M059J (cell line): Measurements from ENCODE around the gene TMEM87A. TPM values are rescaled to one million over a fixed set of nuclear protein-coding genes. Genes with fewer than 3 reads are reported as not detected.
"Not testable (repeated sequence)": the region's sequence is repeated elsewhere in the genome, so short reads cannot be mapped to it uniquely, and the experiment has no call there.

Experiments
- DNase-seq: peaks from one replicate; pipeline ENCODE4 v3.0.0-alpha.2; 2012; ENCODE audit warnings: low read depth
- total RNA-seq: library from RNA; depleted of rRNA; stranded (reverse); fragments of >200 nt; shearing (Covaris generic); gene quantifications from 2 replicates; pipeline ENCODE4 v1.2.3, GENCODE V29; 2014

TMEM87A gene
- total RNA-seq, 1 experiment from 2014 or later: 75.6 TPM

DNA sequence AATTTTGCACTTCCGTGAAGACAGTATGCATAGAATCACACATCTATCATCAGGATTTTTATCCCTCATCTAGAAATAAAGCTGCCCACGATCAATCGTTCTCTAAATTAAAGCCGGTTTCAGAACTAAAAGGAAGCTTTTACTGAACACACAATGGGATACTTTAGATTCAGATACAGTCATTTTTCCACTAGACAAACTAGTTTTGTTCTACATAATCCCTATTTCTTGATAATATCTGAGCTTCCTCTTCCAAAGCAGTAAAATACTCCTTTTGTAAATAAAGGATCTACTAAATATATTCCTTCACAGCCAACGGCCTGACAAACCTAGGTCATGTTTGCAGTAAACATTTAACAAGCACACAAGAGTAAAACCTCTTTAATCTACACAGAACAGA lies 2.2 kb downstream of the TMEM87A start:
- no peak for DNase-seq

DNA sequence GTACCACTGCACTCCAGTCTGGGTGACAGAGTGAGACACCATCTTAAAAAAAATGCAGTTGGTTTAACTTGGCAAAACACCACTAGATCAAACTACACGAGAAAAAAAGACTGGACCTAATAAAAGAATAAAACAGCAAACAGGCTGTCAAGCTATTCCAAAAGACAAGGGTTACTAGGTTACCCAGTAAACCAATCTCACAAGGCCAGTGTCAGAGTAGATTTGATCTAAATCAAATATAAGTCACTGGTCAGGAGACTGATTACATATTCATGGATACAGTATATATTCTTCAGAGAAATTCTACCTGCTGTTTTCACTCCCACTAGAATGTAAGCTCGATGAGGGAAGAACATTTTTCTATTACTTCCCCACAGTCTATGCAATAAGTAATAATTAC lies 2.7 kb downstream of the TMEM87A start:
- DNase-seq: peak; percentile 2

DNA sequence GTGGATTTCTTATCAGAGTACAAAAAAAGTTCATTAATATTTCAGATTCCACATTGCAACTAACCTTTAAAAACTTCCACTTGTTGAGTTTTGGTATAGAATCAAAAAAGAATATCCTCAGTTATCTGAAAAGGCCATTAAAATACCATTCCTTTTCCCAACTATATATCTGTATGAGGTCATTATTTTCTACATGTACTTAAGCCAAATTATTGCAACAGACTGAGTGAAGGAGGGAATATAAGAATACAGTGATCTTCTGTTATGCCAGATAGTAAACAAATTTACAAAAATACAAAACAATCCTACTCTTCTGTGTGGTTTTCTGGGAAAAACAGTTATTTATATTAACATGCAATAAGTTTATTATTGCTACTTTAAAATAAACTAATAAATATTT lies 5.9 kb downstream of the TMEM87A start:
- DNase-seq: no peak

DNA sequence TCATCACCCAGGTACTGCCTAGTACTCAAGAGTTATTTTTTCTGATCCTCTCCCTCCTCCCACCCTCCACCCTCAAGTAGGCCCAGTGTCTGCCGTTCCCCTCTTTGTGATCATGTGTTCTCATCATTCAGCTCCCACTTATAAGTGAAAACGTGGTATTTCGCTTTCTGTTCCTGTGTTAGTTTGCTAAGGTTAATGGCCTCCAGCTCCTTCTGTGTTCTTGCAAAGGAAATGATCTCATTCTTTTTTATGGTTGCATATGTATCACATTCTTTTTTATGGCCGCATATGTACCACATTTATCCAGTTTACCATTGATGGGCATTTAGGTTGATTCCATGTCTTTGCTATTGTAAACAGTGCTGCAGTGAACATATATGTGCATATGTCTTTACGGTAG lies 8.4 kb downstream of the TMEM87A start:
- DNase-seq: no peak

DNA sequence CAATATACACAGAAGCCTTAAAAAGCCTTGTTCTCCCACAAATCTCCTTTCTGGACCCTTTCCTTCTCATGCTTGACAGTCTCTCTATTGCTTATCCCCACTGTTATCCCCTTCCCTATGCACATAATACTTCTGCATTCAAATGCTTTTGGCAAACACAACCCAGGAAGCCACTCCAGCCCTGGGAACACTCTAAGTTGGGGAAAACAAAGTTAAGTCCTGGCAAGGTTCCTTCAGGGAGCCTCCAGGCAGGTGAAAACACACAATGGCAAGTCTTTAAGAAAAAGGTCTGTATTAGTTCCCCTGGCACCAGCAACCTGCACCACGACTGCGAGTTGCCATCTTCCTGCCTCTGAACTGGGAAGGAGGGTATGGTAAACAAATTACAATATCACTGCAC lies 19.9 kb downstream of the TMEM87A start:
- DNase-seq: no peak

DNA sequence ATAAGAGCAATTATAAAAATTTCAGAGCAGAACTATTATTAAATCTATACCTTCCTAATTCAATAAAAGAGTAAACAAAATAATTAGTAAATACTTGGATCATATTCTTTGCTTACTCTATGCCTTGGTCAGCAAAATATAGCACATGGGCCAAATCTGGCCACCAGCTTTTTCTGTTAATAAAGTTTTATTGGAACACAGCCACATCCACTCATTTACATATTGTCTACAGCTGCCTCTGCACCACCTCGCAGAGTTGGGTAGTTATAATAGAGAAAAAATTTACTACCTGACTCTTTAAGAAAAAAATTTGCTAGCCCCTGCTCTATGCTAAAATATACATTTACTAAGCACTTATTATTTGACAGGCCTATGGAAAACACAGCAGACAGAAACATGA lies 32.4 kb downstream of the TMEM87A start:
- DNase-seq: no peak

DNA sequence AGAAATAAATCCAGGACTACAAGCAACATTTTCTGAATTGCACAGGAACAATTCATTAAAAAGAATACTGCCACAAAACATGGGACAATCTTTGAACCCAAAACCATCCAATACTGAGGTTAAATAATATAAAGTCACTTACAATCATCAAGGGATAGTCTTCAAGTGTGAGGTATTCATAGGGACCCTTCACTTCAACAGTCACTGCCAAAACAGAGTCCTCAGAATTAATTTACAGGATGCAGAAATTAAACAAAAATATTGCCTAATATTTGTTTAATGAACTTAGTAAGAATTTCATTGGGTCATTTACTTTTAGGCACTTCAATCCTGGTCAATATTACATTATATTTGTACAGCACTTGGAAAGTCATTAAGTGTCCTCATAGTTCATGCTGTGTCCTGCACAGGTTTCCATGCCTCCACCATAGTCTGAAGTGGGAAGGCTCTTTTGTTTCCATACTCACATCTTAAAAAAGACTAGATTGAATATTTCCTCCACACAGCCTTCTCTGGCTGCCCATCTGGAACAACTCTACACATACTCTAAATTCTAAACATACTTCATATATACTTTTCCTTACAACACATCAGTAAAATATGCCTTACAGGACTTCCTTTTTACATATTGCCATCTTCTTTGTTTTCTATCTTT lies 33.6 kb downstream of the TMEM87A start:
- DNase-seq: no peak

DNA sequence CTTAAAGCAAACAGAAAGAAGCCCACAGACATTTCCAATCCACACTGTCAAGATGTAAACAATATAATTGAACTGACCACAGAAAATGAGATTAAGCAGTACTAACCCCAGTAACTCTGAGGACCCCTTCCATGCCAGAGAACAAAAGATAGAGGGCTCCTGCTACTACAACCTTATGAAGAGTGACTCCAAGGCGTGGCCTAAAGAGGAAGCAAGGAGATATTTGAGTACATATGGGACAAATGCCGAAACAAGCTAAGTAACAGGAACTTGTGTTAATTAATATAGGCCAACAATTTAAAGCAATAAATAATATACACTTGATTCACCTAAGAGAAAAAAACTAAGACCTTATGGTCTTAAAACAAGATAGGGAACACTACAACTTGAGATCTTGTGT lies 40.1 kb downstream of the TMEM87A start:
- no peak for DNase-seq

DNA sequence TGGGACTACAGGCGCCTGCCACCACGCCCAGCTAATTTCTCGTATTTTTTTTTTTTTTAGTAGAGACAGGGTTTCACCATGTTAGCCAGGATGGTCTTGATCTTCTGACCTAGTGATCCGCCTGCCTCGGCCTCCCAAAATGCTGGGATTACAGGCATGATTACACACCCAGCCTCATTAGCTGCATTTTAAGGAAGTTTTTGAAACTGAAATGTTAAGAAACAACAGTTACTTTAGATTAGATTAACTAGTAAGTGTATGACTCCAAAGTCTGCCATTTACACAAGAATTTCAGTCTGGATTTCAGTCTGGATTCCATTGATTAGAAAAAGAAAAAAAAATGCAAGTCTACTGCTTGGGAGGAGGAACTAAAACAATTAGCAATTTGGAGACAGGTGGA lies 40.6 kb downstream of the TMEM87A start:
- DNase-seq: no peak

DNA sequence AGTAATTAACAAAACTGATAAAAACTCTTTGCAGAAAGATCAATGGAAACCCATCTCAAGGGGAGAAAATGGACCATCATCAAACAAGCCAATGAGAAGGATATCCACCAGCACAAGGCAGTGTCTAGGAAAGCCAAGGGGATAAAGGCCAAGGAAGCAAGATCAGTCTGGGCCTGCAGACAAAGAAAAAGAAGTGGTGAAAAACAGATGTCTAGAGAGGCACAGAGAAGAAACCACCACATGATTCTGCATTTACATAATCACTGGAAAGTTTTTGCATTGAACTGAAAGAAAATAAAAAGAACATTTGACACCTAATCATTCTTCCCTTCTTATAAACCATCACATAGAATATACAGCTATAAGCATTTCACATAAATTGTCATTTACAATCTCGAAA lies 42.1 kb downstream of the TMEM87A start:
- no peak for DNase-seq

DNA sequence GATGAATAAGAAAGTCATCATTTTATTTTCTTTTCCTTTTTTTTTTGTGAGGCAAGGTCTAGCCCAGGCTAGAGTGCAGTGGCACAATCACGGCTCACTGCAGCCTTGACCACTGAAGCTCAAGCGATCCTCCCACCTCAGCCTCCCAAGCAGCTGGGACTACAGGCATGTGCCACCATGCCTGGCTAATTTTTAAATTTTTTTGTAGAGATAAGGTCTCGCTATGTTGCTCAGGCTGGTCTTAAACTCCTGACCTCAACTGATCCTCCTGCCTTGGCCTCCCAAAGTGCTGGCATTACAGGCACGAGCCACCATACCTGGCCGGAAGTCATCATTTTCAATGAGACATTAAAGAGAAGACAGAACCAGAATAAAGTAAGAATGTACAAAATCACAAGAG lies 44.3 kb downstream of the TMEM87A start:
- DNase-seq: not testable (repeated sequence)

DNA sequence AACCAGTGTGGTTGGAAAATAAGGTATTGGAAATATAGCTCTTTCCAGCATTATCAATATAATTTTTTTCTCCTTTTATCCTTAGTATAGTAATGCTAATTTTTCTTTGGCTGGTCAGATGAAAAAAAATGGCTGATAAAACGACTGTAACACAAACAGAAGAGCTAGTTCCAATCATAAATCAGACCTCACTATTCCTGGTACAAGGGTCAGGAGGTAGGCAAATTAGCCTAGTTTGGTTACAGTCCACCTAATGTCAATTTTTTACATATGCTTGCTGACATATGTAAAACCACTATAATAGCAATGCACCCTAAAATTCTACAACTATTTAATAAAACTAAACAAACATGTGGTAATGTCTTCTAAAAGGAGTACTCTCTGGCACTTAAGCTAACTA lies 45.2 kb downstream of the TMEM87A start:
- DNase-seq: no peak

DNA sequence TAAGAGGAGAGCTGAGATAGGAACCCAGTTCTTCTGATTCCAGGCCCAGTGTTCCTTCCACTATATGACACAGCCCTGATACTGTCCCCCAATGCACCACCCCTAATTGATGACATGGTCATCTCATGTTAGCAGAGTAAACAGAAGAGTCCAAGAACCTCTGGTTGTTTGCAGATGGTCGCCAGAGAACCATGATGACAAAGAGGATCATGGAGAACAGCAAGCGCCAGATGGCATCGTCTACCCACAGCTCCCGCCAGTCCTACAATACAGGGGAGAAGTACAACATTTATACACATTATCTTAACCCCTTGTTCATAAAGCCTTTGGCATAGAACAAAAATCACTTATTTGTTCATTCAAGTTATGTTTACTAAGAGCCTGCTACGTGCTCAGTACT lies 46.6 kb downstream of the TMEM87A start:
- DNase-seq: no peak

DNA sequence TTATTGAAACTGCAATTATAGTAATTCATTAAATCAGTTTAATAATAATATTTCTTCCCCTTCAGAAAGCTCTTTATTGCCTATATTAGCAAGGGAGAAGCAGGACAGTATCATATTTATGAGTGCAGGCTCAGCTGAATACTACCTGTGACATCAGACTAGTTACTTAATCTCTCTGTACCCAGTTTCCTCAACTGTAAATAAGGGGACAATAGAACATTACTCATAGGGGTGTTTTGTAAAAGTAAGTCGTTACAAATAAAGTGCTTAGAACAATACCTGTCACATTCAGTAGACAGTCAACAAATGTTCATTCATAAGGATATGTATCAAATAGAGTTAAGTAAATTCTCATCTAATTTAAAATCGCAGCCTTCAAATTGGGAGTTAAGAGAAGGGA lies 53.0 kb downstream of the TMEM87A start:
- no peak for DNase-seq

DNA sequence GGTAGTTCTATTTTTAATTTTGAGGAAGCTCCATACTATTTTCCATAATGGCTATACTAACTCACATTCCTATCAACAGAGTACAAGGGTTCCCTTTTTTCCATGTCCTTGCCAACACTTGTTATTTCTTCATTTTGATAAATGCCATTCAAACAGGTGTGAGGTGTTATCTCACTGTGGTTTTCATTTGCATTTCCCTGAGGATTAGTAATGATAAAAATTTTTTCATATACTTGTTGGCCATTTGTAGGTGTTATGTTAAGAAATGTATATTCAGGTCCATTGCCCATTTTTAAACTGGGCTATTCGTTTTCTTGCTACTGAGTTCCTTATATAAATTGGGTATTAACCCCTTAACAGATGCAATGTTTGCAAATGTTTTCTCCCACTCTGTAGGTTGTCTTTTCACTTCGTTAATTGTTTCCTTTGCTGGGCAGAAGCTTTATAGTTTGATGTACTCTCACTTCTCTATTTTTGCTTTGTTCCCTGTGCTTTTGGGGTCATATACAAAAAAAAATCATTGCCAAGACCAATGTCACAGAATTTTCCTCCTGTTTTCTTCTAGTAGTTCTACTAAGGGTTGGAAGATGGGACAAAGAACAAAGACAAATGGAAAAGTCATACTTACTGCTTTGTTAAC lies 54.2 kb downstream of the TMEM87A start:
- DNase-seq: no peak

DNA sequence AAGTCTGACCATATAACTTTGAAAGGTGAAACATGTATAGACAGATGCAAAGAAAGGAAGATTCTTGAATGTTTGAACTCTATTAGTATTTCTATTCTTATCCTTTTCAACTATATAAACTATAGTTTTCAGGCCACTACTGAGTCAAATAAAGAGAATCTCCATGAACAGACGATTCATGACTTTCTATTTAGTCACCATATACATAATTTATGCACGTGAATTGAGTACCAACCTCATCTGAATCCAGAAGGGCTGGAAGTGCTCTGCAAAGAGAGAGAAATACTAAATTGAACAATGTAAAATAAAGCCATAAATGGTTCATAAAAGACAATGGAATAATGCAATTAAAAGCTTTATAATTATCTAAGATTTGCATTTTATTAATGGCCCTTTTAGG lies 55.7 kb downstream of the TMEM87A start:
- no peak for DNase-seq

DNA sequence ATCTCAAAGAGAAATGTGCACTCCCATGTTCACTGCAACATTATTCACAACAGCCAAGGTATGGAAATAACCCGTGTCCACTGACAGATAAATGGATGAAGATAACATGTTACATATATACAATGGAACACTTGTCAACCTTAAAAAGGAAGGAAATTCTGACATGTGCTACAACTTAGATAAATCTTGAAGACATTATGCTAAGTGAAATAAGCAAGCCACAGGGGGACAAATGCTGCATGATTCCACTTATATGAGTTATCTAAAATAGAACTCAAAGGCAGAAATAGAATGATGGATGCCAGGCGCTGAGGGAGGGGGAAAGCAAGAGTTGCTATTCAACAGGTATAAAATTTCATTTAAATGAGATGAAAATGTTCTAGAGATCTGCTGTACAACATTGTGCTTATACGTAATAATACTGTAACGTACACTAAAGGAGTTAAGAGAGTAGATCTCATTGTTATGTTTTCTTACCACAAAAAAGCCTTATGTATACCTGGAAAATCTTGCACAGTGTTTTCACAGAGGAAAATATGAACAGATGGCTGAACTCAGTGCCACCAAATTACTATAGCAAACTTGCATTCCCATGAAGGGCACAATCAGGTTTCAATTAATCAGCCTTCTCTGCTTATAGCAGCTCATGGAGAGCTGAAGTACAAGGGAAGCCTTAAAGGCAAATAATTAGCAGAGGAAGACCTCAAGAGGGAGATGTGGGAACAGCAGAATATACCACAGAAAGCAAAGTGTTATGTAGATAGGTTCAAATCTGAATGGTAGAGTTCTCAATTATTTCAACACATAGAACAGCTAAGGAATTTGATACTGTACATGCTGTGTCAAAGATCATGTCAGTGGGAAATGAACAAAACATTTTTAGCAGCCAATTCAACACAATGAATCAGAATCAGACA lies 57.1 kb downstream of the TMEM87A start:
- DNase-seq: no peak

DNA sequence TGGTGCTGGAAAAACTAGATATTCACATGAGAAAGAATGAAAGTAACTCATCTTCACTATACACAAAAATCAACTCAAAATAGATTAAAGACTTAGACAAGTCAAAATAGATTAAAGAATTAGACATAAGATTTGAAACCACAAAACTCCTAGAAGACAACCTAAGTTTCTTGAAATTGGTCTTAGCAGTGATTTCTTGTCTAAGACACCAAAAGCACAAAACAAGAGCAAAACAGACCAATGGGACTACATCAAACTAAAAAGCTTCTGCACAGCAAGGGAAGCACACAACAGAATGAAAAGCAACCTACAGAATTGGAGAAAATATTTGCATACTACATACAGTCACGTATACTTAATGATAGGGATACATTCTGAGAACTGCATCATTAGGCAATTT lies 58.6 kb downstream of the TMEM87A start:
- DNase-seq: no peak

DNA sequence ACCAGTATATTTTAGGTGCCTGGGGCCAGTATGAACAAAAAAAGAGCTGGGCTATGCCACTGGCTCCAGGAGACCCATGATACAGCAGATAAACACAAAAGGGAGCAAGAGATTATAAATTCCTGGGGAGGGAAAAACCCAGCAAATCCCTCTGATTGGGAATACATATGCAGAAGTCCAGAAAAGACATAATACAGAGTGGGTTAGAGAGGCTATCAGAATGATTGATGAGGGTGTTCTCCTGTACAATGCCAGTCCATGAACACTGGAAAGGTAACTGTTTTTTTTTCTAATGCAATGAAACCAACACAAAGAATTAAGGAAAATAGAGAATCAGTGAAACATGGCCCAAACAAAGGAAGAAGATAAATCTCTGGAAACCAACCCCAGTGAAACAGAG lies 59.7 kb downstream of the TMEM87A start:
- no peak for DNase-seq

DNA sequence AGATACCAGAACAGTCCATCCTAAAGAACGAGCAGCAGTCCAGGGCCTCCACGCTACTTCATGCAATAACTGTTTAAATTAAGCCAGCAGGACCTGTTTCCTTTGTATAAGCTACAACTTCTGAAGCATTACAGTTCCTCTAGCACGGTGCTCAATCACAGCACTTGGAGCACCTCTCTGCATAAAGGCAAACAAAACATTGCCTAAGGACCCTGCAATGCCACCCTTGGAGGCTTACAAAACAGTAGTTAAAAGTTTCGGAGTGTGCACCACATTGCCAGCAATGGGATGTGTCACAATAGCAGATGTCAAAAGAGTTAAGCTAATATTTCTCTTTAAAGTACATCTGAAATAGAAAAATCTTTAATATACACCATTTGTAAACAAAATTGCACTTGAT lies 62.5 kb downstream of the TMEM87A start:
- no peak for DNase-seq

DNA sequence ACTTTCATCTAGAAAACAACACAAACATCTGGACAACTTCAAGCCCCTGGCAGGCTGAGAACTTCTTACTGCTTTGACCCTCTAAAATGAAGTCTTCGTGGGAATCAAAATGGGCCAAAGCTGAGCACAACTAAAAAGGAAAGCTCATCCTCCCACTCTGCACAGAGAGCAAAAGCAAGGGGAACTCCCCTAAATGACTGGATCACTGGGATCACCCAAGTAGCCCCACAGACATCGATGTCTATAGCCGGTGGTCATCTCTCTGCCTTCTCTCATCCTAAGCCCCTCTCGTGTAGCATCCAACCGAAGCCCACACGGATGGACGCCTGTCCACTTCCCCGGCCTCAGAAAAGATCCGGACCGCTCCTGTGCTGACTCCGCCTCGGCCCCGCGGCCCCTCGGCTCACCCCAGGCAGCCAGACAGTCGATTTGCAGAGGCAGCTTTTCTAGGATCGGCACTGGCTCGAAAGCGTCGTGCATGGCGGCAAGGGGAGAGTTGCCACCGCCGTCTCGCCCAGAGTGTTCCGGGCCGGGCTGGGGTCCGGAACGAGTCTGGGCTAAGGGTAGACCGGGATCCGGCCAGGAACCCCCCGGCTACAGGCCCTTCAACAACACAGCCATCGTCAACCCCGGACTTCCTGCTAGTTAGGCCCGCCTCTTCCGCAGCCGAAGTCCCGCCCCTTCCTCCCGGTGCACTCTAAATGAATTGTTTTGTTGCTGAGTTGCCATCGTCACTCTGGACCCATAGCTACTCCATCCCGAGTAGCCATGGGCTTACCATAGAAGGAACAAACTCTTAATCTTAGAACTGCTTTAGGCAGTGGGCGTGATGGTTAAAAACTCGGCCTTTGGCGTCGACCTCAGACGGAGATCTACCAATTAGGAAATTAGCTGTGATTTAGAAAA lies 65.3 kb downstream of the TMEM87A start, which contains the start of gene VPS39:
VPS39 (minus strand) TSS at position 631 of the 906 bp plus-strand sequence; CDS start at position 480, 151 bp downstream.
- peak; percentile 87 for DNase-seq

DNA sequence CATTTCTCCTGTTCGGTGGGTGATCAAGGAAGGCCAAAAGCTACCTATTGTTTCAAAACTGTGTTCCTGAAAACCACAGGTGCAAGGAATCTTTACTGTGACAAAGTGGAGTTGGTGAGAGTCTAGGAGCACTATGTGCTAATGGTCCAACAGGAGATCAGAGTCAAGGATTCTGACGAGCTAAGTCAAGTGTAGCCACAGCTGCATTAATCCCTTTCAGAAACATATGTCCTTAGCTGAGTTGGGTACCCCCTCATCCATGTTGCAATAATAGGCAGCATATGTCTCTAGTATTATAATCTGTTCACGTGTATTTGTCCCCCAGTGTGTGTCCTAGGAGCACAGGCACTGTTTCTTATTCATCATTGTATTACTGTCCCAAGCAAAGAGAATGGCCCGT lies 66.8 kb downstream of the TMEM87A start:
- no peak for DNase-seq
